HepG2 (cell line): Measurements from ENCODE around the gene OSCP1. TPM values are rescaled to one million over a fixed set of nuclear protein-coding genes. Genes with fewer than 3 reads are reported as not detected.

ENCODE experiments used
- ARNTL ChIP-seq: sonication (generic); formaldehyde crosslinking; IDR thresholded peaks from 2 replicates; pipeline ENCODE4 v1.4.0; 2020; ENCODE audit warnings: mild to moderate bottlenecking, missing genetic modification reagents
- FUBP1 ChIP-seq: sonication (generic); formaldehyde crosslinking; IDR thresholded peaks from 2 replicates; pipeline ENCODE4 v1.5.1; 2020; ENCODE audit warnings: missing genetic modification reagents, mild to moderate bottlenecking, borderline replicate concordance
- ISL2 ChIP-seq: sonication (generic); formaldehyde crosslinking; IDR thresholded peaks from 2 replicates; pipeline ENCODE4 v1.5.0; 2020; ENCODE audit warnings: missing genetic modification reagents
- NAIF1 ChIP-seq: sonication (generic); formaldehyde crosslinking; IDR thresholded peaks from 2 replicates; pipeline ENCODE4 v1.5.0; 2020; ENCODE audit warnings: mild to moderate bottlenecking, missing genetic modification reagents, borderline replicate concordance
- NFKBIZ ChIP-seq: IDR thresholded peaks from 2 replicates; pipeline ENCODE4 v1.6.1; 2018; ENCODE audit warnings: missing genetic modification reagents, missing compliant biosample characterization
- POLR2AphosphoS5 ChIP-seq: IDR thresholded peaks from 2 replicates; pipeline ENCODE4 v1.6.1; 2012; ENCODE audit warnings: low read depth, low read length
- RBM22 ChIP-seq: fragments of 200-400 bp; formaldehyde crosslinking; optimal IDR thresholded peaks from 2 replicates; pipeline ENCODE3; 2017; ENCODE audit warnings: mild to moderate bottlenecking, low read length, moderate library complexity
- SNAI1 ChIP-seq: sonication (generic); formaldehyde crosslinking; IDR thresholded peaks from 2 replicates; pipeline ENCODE4 v1.5.0; 2020; ENCODE audit warnings: mild to moderate bottlenecking, missing genetic modification reagents, borderline replicate concordance
- STAT6 ChIP-seq: sonication (generic); formaldehyde crosslinking; IDR thresholded peaks from 2 replicates; pipeline ENCODE4 v1.4.0; 2020; ENCODE audit warnings: missing genetic modification reagents, mild to moderate bottlenecking, borderline replicate concordance
- ZNF34 ChIP-seq: sonication (generic); formaldehyde crosslinking; IDR thresholded peaks from 2 replicates; pipeline ENCODE4 v1.4.0; 2020; ENCODE audit warnings: mild to moderate bottlenecking, missing genetic modification reagents, borderline replicate concordance
- ZNF720 ChIP-seq: sonication (generic); formaldehyde crosslinking; IDR thresholded peaks from 2 replicates; pipeline ENCODE4 v1.4.0; 2020; ENCODE audit warnings: missing genetic modification reagents
- polyA plus RNA-seq, 8 experiments: library from polyadenylated mRNA; depleted of rRNA in 3 of 8; stranded (reverse) in 7 of 8; unstranded in 1 of 8; fragments of >200 nt; fragmentation: Illumina TruSeq in 4 of 8; extraction: Trizol in 4 of 8; gene quantifications; 2 replicates each; pipeline versions ENCODE4 v1.2.1 to v1.2.3, GENCODE V29; 2011 to 2016; ENCODE audit warnings: low read depth in 4 of 8, missing spikeins in 1 of 8, mixed read lengths in 1 of 8; ENCODE audit not compliant: insufficient read depth in 1 of 8
- total RNA-seq, 5 experiments: library from RNA; depleted of rRNA; stranded (reverse); fragments of >200 nt; fragmentation: Illumina TruSeq; extraction: Trizol; gene quantifications; 2 replicates each; pipeline ENCODE4 v1.2.3, GENCODE V29; 2016; ENCODE audit warnings: low read depth in 1 of 5
- TF ChIP-seq, protein P1 (sequence below): sonication (generic); formaldehyde crosslinking; IDR thresholded peaks from 2 replicates; pipeline ENCODE4 v1.8.1; 2022; ENCODE audit warnings: low read depth, mild to moderate bottlenecking, missing genetic modification reagents
- TF ChIP-seq, protein P2 (sequence below): sonication (generic); formaldehyde crosslinking; IDR thresholded peaks from 2 replicates; pipeline ENCODE4 v1.8.1; 2023; ENCODE audit warnings: mild to moderate bottlenecking, moderate library complexity, missing genetic modification reagents

The OSCP1 gene
- total and polyA plus RNA-seq, 2 of the 13 experiments (the other 11 are each of a cell fraction or from before 2014, with no cell fraction given) = 0.60 to 0.84 TPM

DNA sequence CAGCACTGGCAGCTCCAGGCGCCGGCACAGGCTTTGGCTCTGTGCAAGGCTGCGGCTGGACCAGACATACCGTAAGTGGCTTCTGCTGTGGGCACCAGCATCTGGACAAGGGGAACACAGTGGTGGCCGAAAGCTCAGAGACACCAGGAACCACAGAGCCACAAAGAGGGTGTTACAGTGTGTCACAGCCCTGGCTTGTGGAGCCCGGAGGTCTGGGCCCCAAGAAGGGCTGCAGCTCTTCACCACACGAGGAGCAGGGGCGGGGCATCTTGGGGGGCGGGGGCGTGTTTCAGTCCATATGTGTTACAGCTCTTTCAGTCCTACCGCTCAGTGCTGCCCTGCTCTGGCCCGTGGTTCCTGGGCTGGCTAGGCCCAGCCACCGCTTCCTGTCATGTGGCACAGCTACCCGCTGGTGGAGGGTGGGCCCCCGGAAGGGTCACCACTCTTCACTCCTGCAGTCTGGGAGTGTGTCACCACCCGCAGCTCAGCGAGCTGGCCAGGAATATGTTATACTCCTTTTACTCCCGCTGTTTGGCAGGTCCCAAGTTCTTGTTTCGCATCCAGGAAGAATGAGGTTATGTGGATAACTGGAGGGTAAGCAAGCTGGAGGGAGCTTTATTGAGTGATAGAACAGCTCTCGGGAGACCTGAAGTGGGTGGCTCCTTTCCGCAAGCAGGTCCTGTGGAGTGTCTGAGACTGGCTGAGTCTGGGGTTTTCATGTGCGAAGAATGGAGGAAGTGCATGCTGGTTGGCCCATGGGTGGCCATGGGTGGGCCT is 49.2 kb downstream of the OSCP1 start (continued):
- TF ChIP-seq FUBP1 (CRISPR knock-in tag) = peak; percentile 66; the same call in 1 of the 2 replicates
- peak; percentile 98 for TF ChIP-seq POLR2AphosphoS5
- 0 out of 2 replicates have a peak, but pooled peaks have one; percentile 45 for TF ChIP-seq SNAI1 (CRISPR knock-in tag)
- TF ChIP-seq RBM22 = peak; percentile 61
- TF ChIP-seq, protein P1, sequence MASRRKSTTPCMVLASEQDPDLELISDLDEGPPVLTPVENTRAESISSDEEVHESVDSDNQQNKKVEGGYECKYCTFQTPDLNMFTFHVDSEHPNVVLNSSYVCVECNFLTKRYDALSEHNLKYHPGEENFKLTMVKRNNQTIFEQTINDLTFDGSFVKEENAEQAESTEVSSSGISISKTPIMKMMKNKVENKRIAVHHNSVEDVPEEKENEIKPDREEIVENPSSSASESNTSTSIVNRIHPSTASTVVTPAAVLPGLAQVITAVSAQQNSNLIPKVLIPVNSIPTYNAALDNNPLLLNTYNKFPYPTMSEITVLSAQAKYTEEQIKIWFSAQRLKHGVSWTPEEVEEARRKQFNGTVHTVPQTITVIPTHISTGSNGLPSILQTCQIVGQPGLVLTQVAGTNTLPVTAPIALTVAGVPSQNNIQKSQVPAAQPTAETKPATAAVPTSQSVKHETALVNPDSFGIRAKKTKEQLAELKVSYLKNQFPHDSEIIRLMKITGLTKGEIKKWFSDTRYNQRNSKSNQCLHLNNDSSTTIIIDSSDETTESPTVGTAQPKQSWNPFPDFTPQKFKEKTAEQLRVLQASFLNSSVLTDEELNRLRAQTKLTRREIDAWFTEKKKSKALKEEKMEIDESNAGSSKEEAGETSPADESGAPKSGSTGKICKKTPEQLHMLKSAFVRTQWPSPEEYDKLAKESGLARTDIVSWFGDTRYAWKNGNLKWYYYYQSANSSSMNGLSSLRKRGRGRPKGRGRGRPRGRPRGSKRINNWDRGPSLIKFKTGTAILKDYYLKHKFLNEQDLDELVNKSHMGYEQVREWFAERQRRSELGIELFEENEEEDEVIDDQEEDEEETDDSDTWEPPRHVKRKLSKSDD (CRISPR knock-in tag) = 0 out of 2 replicates have a peak, but pooled peaks have one; percentile 16
- no peak for TF ChIP-seq NAIF1 (CRISPR knock-in tag)
- TF ChIP-seq, protein P2, sequence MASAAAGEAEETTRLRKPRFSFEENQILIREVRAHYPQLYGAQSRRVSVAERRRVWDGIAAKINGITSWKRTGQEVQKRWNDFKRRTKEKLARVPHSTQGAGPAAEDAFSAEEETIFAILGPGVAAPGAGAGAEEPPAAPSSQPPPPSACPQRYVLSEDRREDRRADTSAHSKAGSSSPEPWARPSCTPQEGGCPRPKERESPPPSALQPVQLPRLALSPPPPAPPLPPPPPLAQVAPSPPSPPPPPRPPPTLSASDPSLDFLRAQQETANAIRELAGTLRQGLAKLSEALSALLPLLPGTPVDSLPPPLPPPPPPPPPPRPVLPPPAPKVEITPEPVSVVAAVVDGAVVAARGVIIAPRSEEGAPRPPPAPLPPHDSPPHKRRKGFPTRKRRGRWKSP = peak; percentile 88
- TF ChIP-seq ZNF720 = no peak
- no peak; the same call in 1 of the 2 replicates for TF ChIP-seq ZNF34 (CRISPR knock-in tag)
- TF ChIP-seq ISL2 (CRISPR knock-in tag) = no peak
- TF ChIP-seq STAT6 (CRISPR knock-in tag) = 0 out of 2 replicates have a peak, but pooled peaks have one; percentile 46
- peak; percentile 65; the same call in 1 of the 2 replicates for TF ChIP-seq ARNTL (CRISPR knock-in tag)
- peak; percentile 27; the same call in 1 of the 2 replicates for TF ChIP-seq NFKBIZ (CRISPR knock-in tag)
